ENCODE data around the gene DNAJC11. TPM values are rescaled to one million over a fixed set of nuclear protein-coding genes. Genes with fewer than 3 reads are reported as not detected.

Gene DNAJC11
- total RNA-seq, 8 experiments from 2014 or later, result 25.9 to 87.2 (median 45.7) TPM

DNA sequence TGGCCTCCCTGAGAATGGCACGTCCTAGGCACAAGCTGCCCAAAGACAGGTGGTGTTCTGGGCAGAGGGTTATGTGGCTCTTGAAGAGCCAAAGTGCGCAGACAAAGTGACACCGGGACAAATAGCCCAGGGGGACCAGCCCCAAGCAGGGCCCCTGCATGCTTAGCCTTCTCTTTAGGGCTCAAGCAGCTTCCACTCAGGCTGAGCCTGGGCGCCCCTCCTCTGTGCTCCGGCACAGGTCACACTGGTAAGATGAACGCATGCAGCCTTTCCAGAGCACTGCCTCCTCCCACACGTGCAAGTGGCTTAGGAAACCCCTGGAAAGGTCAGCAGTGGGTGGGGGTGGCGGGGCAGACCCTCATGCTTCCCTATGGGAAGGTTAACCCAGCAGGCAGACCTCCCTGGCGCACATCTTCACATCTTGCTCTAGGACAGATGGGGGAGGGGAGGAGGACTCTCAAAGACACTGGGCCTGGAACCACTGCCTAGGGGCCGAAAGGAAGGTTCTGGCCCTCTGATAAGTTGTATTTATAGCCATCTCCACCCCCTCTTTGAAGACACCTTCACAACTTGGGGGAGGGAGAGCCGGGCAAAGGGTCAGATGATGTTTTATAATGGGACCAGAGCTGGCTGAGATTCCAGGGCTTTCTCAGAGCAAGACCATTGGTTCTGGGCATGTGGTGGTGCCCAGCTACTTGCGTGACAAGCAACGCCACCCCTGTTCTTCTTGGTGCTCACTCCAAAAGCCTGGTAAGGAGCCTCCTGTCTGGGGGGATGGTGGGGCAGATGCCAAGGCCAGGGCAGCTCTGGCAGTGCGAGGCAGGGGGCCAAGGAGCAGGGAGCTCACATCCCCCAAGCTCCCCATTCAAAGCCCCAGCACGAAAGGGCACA lies 104.5 kb downstream of the DNAJC11 start:
- 73 to 91% (median 88%) methylated on average over 3 to 6 of the region's 15 CpGs; no CpG with 5 or more reads in 5 of the 10 experiments for WGBS, 10 experiments
- peaks cover 20 to 26% of the 10 kb centered on the region in 2 donors for H3K4me1 ChIP-seq (replicated peaks in 1 of 2)
- H3K4me3 ChIP-seq, result no peak overlapping the region
- H3K27ac ChIP-seq, result peak overlapping the region in 1 of 2 donors; percentile 20
- ATAC-seq (replicated peaks in 6 of 8), result no peak
- in situ Hi-C loops (cut with MboI; ENCODE audit: low pct_unique_long_range_greater_than_20kb in 2 of 9, low sequenced_read_pairs in 9 of 9, unreplicated experiment in 9 of 9), result no loop called here

DNA sequence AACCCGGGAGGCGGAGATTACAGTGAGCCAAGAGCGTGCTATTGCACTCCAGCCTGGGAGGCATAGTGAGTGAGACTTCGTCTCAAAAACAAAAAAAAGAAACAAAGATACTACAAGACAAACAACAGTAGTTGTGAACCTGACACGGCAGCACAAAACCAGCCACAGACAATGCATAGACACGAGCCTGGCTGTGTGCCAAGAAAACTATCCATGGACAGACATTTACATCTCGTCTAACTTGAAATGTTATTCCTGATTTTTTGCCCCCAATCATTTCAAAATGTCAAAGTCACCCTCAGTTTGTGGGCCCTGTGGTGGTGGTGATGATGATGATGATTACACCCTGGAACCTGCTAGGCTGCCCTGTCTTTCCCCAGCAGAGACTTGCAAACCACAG lies 105.3 kb downstream of the DNAJC11 start:
- Histone ChIP-seq H3K27ac (peak overlapping the region in 1 of 2 donors; percentile 20), H3K4me1 (replicated peaks in 1 of 2) (peaks cover 19 to 26% of the 10 kb centered on the region in 2 donors), H3K4me3 (no peak overlapping the region)
- WGBS, 10 experiments, result 70 to 89% (median 81%) methylated on average over 3 to 7 of the region's 7 CpGs; no CpG with 5 or more reads in 4 of the 10 experiments
- in situ Hi-C loops (cut with MboI; ENCODE audit: low pct_unique_long_range_greater_than_20kb in 2 of 9, low sequenced_read_pairs in 9 of 9, unreplicated experiment in 9 of 9), result no loop called here
- no peak for ATAC-seq (replicated peaks in 6 of 8)

GRCh38 chr1:6594977-6595740 lies 106.5 kb downstream of the DNAJC11 start:
- Histone ChIP-seq H3K27ac (no peak overlapping the region), H3K4me3 (no peak overlapping the region), H3K4me1 (replicated peaks in 1 of 2) (peaks cover 7 to 21% of the 10 kb centered on the region in 2 donors)
- in situ Hi-C loops (cut with MboI; ENCODE audit: low pct_unique_long_range_greater_than_20kb in 2 of 9, low sequenced_read_pairs in 9 of 9, unreplicated experiment in 9 of 9), result no loop called here
- no peak for ATAC-seq (replicated peaks in 6 of 8)
- WGBS, 10 experiments, result 90 to 100% (median 96%) methylated on average over 1 to 9 of the region's 11 CpGs; no CpG with 5 or more reads in 2 of the 10 experiments

DNA sequence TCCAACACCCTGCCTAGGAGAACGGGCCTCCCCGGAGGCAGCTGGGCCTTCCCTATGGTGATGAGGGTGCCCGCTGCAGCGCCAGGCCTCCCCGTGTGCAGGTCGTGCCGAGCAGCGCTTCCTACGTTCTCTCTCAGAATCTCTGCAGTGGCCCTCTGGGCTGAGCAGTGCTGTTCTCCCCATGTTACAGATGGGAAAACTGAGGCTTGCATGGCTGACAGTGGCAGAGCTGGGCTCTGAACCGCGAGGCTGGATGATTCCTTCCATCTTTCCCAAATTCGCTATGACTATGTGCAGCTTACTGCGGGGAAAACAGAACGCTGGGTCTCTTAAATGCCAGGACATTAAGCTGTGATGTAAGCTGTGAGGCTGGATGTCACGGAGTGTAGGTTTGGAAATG lies 107.8 kb downstream of the DNAJC11 start:
- WGBS, 10 experiments, result 92 to 100% (median 96%) methylated on average over 1 to 12 of the region's 15 CpGs; no CpG with 5 or more reads in 3 of the 10 experiments
- in situ Hi-C loops (cut with MboI; ENCODE audit: low pct_unique_long_range_greater_than_20kb in 2 of 9, low sequenced_read_pairs in 9 of 9, unreplicated experiment in 9 of 9), result no loop called here
- H3K4me1 ChIP-seq (replicated peaks in 1 of 2), result peaks cover 0 to 18% of the 10 kb centered on the region in 2 donors
- ATAC-seq (replicated peaks in 6 of 8), result no peak
- H3K4me3 ChIP-seq, result no peak overlapping the region
- no peak overlapping the region for H3K27ac ChIP-seq

DNA sequence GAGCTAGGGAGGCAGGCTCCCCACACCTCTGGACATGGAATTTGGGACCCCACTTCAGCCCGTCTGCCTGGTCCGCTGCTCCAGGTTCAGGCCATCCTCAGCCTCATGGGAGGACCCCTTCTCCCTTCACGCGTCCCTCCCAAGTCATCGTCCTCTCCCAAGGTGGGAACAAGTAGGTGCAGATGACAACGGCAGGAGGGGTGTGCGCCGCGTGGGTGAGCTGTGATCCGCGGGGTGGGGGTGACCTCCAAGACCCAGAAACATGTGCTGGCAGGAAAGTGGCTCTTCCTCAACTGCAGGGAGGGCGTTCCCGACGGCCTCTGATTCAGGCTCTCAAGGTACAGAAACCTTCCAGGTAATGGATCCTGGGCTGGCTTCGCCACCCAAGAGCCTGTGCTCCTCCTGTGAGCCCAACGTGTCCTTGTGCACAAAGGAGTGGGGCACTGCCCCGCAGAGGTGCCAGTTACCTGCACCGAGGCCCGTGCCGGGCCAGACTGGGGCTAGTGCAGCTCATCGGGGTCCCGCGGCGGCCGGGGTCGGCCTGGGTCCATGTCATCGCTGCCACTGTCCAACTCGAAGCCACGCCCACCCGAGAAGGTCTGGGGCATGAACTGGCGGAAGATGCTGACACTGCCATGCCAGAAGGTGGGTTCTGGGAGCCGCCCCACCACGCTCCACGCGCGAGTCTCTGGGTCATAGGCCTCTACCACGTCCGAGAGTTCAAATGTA lies 108.6 kb downstream of the DNAJC11 start:
- ATAC-seq (replicated peaks in 6 of 8), result peak in 2 of 8 experiments; percentile 3 to 5
- H3K4me3 ChIP-seq, result no peak overlapping the region
- H3K4me1 ChIP-seq (replicated peaks in 1 of 2), result peaks cover 0 to 18% of the 10 kb centered on the region in 2 donors
- WGBS, 10 experiments, result 89 to 100% (median 97%) methylated on average over 5 to 12 of the region's 38 CpGs; no CpG with 5 or more reads in 7 of the 10 experiments
- in situ Hi-C loops (cut with MboI; ENCODE audit: low pct_unique_long_range_greater_than_20kb in 2 of 9, low sequenced_read_pairs in 9 of 9, unreplicated experiment in 9 of 9), result no loop called here
- H3K27ac ChIP-seq, result no peak overlapping the region

GRCh38 chr1:6592441-6592840 lies 109.2 kb downstream of the DNAJC11 start:
- Histone ChIP-seq H3K27ac (no peak overlapping the region), H3K4me1 (replicated peaks in 1 of 2) (peaks cover 0 to 17% of the 10 kb centered on the region in 2 donors), H3K4me3 (no peak overlapping the region)
- WGBS, 10 experiments, result 30 to 100% (median 93%) methylated on average over 1 to 4 of the region's 5 CpGs; no CpG with 5 or more reads in 5 of the 10 experiments
- in situ Hi-C loops (cut with MboI; ENCODE audit: low pct_unique_long_range_greater_than_20kb in 2 of 9, low sequenced_read_pairs in 9 of 9, unreplicated experiment in 9 of 9), result no loop called here
- no peak for ATAC-seq (replicated peaks in 6 of 8)

DNA sequence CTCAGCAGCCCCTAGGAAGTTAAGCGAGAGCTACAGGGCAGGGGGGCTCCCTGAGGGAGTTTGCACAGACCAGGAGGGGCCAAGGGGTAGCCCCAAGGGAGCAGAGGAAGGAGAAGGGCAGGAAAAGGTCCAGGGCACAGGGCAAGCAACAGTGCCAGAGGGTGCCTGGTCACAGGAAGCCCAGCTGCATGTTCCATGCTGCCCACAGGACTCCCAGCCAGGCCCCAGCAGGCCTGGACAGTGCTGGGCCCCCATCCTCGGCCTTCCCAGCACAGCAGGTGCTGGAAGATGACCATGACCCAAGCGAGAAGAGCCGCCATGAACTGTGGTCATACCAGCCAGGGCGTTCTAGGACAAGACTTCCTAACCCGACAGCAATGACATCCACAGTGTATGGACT lies 110.0 kb downstream of the DNAJC11 start:
- H3K4me1 ChIP-seq (replicated peaks in 1 of 2), result peaks cover 0 to 9% of the 10 kb centered on the region in 2 donors
- no peak overlapping the region for H3K27ac ChIP-seq
- ATAC-seq (replicated peaks in 6 of 8), result no peak
- WGBS, 10 experiments, result 20 to 100% (median 86%) methylated on average over 1 to 4 of the region's 6 CpGs; no CpG with 5 or more reads in 4 of the 10 experiments
- in situ Hi-C loops (cut with MboI; ENCODE audit: low pct_unique_long_range_greater_than_20kb in 2 of 9, low sequenced_read_pairs in 9 of 9, unreplicated experiment in 9 of 9), result no loop called here
- no peak overlapping the region for H3K4me3 ChIP-seq

GRCh38 chr1:6591222-6591621 lies 110.4 kb downstream of the DNAJC11 start:
- H3K27ac ChIP-seq, result no peak overlapping the region
- no peak for ATAC-seq (replicated peaks in 6 of 8)
- H3K4me1 ChIP-seq (replicated peaks in 1 of 2), result peaks cover 0 to 5% of the 10 kb centered on the region in 2 donors
- in situ Hi-C loops (cut with MboI; ENCODE audit: low pct_unique_long_range_greater_than_20kb in 2 of 9, low sequenced_read_pairs in 9 of 9, unreplicated experiment in 9 of 9), result no loop called here
- H3K4me3 ChIP-seq, result no peak overlapping the region
- 88 to 100% (median 93%) methylated on average over 3 to 11 of the region's 13 CpGs; no CpG with 5 or more reads in 6 of the 10 experiments for WGBS, 10 experiments

DNA sequence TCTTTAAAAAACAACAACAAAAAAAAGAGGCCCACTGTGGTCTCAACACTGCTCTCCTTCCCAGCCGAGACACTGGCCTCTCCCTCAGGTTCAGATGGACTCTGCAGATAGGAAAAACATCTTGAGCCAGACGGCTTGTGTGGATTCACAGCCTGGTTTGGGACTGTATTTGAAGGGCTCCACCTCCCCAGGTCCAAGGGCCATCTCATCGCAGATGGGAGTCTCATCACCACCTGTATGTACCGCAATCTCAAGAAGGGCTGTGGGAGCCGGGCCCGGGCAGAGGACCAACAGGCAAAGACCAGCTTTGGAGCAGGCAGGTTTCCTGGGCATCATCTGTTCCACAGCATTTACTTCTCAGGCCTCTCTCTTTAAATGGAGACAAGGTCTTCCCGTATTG lies 111.6 kb downstream of the DNAJC11 start:
- in situ Hi-C loops (cut with MboI; ENCODE audit: low pct_unique_long_range_greater_than_20kb in 2 of 9, low sequenced_read_pairs in 9 of 9, unreplicated experiment in 9 of 9), result no loop called here
- Histone ChIP-seq H3K4me3 (no peak overlapping the region), H3K27ac (no peak overlapping the region), H3K4me1 (replicated peaks in 1 of 2) (no peaks in the 10 kb centered on the region)
- WGBS, 10 experiments, result 57 to 100% (median 98%) methylated on average over 1 to 6 of the region's 7 CpGs; no CpG with 5 or more reads in 2 of the 10 experiments
- no peak for ATAC-seq (replicated peaks in 6 of 8)

GRCh38 chr1:6588893-6589520 lies 112.6 kb downstream of the DNAJC11 start:
- H3K4me1 ChIP-seq (replicated peaks in 1 of 2), result no peaks in the 10 kb centered on the region
- no peak overlapping the region for H3K27ac ChIP-seq
- peak in 2 of 8 experiments; percentile 2 to 5 for ATAC-seq (replicated peaks in 6 of 8)
- WGBS, 10 experiments, result 57 to 90% (median 81%) methylated on average over 1 to 10 of the region's 24 CpGs; no CpG with 5 or more reads in 5 of the 10 experiments
- in situ Hi-C loops (cut with MboI; ENCODE audit: low pct_unique_long_range_greater_than_20kb in 2 of 9, low sequenced_read_pairs in 9 of 9, unreplicated experiment in 9 of 9), result no loop called here
- H3K4me3 ChIP-seq, result no peak overlapping the region

- no peaks in the 10 kb centered on the region for H3K4me1 ChIP-seq (replicated peaks in 1 of 2)
- H3K4me3 ChIP-seq, result no peak overlapping the region
- 64 to 98% (median 86%) methylated on average over 1 to 9 of the region's 25 CpGs; no CpG with 5 or more reads in 4 of the 10 experiments for WGBS, 10 experiments
- H3K27ac ChIP-seq, result peak overlapping the region in 1 of 2 donors; percentile 20
- peak in 2 of 8 experiments; percentile 4 to 7 for ATAC-seq (replicated peaks in 6 of 8)
- in situ Hi-C loops (cut with MboI; ENCODE audit: low pct_unique_long_range_greater_than_20kb in 2 of 9, low sequenced_read_pairs in 9 of 9, unreplicated experiment in 9 of 9), result no loop called here
Observed at GRCh38 chr1:6588128-6588892, 113.3 kb downstream of the DNAJC11 start.

All from motor neuron (in vitro differentiated cells).